GM11168 (cell line): ENCODE results near the gene HOXB6.

Experiments
- in situ Hi-C: fragments of 300-500 bp; cut with MboI; formaldehyde crosslinking; loops from one replicate; pipeline ENCODE4 v1.12.0; 2022; ENCODE audit warnings: low sequenced_read_pairs; ENCODE audit not compliant: unreplicated experiment

HOXB6 gene

DNA sequence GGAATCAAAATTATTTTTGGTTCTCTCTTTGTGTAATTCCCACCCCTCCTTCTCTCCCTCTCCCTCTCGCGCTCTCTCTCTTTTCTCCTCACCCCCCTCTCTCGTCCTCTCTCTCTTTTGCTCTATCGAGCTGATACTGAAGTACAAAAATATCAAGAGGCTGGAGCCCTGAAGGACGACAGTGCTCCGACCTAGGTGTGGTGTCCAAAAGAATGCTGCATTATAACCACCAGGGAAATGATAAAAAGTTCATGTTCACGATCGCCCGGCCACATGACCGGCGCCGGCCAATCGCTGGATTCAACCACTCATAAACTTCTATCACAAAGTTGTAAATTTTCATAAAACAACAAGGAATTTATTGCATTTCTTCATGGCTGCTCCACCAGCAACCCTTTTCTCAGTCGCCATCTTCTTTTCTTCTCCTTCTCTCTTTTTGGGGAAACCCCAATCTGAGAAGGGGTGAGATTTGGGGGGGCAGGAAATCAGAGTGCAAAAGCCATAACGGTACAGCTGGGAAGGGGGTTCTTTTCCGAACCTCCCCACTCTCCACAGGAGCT, at the start of gene HOXB6:
Gene HOXB6, minus strand, starts transcription at position 217 of the 560 bp plus-strand sequence. CDS start 6,836 bp downstream, outside the sequence.
- in situ Hi-C loops: no loop called here

DNA sequence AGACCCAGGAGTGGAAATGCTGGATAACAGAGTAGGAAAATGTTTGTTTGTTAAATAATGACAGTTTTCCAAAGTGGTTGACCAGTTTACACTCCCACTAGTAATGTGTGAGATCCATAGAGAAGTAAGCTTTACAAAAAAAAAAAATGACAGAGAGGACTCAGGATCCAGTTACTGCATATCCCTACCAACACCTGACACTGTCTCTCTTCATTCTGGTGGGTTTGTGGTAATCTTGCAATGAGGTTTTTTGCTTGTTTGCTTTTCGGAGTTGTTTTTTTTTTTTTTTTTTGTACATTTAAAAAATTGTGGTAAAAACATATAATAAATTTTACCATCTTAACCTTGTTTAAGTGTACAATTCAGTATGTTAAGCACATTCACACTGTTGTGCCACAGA, 45.0 kb upstream of the HOXB6 start:
- in situ Hi-C loops: no loop called here

DNA sequence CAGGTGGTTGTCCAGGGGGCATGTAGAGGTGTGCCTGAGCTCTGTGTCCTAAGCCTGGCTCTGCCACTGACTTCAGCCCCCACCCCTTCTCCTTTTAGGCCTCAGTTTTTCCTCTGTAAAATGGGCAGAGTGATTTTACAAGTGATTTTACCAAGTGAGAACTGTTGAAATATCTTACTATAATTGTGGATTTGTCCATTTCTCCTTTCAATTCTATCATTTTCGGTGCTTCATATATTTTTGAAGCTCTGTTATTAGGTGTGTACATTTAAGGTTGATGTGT, 43.1 kb upstream of the HOXB6 start:
- in situ Hi-C loops: no loop called here

DNA sequence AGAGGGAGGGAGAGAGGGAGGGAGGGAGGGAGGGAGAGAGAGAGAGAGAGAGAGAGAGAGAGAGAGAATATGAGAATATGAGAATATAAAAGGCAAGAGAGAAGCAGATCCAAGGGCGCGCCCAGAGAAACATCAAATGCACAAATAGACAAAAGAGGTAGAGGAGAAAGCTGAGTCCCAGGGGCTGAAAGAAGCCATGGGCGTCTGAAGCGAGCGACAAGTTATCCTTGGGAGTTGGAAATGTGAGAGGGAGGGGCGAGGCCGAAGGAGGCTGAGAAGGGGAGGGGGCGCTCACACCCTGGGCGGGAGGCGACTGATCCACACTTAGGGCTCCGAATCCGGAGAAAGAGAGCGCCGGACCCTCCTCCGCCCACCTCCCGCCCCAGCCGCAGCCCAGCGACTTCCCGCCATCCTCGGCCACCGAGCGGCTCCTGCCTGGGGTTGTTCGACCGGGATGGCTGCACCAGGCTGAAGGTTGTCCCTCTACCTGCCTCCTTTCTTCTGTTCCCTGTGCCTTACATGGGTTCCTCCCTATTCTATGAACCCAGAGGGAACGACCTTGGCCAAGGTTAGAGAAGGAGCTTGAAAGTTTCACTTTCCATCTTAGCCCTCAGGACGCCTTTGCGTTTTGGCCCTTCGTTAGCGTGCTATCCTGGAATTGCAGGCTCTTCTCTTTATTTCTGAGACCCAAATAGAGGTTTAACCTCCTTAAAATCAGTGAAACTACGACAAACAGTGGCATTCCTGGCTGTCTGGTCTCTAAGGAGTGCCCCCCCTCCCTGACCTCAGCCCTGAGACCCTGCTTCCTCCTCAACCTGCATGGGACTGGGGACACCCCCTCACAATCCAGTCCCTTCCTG, 42.5 kb upstream of the HOXB6 start:
- in situ Hi-C loops: no loop called here

DNA sequence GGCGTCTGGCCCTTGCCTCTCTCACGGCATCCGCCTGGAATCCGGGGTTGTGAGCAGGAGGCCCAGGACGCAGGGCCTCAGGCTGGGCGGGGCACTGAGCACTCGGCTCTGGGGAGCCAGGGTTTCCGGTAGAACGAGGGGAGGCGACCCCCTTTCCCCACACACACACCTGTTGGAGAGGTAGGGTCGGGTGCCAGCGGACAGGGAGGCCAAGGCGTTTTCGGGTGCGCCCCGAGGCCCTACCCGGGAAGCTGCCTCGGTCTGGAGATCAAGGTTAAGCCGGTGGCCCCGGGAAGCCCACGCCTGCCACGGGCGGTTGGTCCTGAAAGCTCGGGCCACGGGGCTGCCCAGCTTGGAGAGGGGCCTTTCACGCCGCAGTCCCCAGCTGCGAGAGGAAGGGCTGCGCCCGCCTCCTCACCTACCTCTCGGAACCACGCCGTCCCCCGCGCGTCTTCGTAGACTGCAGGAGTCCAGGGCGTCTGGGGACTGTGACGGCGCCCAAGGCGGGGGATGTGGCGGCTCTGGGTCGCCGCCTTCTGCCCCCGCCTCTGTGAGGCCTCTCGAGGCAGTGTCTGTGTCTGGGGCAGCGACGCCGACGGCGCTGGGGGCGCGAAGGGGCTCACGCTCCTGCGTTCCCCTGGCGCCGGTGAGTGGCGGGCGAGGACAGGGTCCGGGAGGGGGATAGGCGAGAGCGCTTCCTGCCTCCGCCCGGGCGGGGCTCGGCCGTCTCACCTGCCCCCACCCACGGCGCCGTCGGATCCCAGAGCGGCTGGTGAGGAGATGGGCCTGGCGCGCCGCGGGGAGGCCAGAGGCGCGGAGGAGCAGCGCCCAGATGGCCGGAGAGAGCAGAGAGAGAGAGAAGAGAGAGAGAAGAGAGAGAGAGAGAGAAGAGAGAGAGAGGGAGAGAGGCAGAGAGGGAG, 41.7 kb upstream of the HOXB6 start:
- in situ Hi-C loops: no loop called here

DNA sequence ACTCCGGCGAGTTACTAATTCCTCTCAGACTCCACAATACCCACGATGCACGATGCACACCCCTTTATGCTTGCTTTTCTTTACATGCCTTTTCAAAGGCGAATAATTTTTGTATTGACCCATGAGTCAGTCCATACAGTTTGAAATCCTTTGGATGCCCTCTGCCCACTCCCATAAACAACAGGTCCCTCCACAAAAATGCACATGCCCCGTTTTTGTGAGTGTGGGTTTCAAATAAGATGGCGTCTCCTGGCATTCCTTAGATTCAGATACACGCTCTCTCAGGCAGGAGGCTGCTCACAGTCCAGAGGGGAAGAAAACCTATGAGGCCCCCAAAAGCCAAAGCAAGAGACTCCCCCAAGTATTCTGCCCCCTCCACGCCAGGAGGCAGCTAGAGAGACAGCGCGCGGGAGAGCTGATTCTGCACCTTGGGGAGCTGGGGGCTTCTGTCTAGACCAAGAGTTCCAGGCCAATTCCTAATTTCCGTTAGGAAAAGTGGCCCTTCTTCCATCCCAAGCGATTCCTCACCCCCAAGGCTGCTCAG, 40.9 kb upstream of the HOXB6 start:
- in situ Hi-C loops: no loop called here

DNA sequence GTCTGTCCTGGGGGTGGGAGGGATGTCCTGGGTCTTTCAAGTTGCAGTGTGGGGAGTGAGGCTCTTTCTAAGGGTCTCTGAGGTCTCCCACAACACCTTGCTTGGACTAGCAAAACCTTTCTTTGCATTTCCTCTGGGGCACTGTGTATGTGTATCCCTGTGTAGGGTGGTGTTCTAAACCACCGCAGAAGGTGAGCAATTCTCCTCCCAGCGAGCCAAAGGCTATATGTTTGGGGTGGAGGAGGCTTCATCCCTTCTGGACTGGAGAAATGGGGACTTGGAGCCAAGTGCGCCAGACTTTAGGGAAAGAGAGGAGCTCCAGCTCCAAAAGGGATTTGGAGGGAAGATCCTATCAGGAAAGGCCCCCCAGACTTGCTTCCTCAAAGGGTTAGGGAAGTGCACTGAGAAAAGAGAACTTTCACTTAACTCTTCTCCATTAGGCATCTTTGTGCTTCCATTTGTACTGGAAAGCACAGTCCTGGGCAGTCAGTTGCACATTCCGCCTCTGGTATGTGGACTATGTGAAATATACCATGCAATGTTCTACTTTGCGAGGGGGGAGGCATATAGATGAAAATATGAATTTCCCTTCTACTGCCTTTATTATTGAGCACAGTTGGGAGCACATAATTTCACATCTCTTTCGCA, 40.2 kb upstream of the HOXB6 start:
- in situ Hi-C loops: no loop called here

DNA sequence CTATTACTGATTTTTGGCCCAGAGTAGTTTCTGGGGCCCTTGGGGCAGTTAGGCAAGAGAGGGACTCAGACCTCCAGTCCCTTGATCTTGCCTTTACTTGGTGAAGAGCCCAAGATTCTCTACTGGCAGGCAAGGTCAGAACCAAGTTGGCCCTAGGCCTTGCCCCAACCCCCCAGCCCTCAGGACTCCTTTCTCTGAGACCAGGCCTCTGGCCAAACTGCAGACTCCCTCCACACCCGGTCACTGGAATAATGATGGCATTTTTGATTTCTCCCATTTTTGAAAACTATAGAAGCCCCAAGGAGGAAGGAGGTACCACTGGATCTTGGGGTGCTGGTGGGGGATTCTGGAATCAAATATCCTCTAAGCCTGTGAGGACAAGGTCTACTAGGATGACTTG, 39.4 kb upstream of the HOXB6 start:
- in situ Hi-C loops: no loop called here

DNA sequence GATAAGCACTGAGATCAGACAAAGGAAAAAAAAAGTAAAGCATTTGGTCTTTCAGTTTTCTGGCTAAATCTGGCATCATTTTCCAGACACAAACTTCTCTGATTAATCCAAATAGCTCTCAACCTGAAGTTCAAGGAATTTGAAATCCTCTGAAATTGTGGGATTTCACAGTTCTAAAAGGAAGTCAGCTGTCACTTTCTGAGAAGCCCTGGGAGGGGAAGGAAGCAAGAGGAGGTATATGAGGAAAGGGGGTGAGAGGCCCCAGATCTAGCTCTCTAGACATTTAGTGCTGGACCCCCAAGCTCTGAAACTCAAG, 38.9 kb upstream of the HOXB6 start:
- in situ Hi-C loops: no loop called here

DNA sequence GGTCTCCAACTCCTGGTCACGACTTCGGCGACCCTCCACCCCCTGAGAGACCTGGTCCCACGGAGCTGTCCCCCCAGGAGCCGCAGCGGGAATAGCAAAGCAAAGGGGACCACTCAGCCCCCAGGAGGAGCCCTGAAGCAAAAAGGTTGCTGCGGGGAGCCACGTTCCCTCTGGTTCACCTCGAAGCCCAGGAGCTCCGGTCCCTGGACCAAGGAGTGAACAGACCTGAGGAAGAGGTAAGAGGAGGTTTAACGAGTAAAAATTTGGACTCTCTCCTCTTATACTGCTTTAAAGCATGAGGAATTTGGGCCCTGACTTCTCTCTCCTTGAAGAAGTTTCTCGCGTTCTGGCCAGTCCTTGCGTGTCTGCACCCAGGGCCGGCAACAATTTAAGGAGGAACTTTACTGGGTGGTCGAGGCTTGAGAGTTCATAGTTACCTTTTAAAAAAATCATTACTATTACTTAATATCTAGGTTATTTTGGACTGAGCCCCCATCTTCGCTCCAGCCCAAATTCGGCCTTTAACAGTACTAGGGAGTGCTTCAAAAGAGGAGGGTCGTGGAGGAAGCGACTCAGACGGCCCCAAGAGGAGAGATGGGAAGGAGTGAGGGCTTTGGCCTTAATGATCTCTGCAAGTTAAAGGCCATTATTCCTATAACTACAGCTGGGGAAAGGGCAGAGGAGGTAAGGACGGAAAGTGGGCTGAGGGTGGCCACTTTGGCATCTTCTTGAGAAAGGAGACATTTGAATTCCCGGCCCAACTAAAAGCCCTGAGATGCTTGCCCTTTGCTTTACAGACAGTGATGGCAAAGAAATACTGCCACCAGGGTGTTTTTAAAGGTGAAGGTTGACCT, 38.3 kb upstream of the HOXB6 start:
- in situ Hi-C loops: no loop called here

DNA sequence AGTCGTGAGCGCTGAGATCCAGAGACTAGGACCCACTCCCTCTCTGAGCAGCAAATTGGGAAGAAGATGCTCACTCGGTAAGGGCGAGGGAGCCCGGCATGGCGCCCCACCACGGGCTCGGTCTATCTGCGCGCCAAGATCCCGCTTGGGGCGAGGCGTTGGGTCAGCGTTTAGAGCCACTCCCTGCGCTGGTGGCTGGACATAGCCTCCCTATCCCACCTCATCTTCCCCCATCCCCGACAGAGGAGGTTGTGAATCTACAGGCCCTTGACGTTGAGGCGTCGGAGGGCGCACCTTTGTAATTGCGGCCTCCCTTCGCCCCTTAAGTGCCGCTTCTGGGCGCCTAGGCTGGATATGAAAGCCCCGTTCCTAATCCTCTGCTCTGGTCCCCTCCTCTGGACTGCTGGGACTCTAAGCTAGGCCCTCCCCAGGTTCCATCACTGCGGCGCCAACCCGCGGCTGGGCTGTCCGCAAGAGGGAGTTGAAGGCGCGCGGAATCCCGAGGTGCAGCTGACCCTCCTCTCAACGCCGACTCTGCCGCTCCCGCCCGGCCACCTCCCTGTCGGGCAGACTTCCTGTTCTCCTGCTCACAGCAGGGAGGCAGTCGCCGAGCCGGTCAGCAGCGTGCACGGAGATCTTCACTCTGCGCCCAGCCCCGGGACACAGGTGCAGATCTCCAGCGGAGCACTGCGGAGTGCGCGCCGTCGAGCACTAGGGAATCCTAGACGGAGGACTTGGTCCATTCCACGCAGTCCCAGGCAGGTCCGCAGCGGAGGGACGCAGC, 37.5 kb upstream of the HOXB6 start:
- in situ Hi-C loops: no loop called here

DNA sequence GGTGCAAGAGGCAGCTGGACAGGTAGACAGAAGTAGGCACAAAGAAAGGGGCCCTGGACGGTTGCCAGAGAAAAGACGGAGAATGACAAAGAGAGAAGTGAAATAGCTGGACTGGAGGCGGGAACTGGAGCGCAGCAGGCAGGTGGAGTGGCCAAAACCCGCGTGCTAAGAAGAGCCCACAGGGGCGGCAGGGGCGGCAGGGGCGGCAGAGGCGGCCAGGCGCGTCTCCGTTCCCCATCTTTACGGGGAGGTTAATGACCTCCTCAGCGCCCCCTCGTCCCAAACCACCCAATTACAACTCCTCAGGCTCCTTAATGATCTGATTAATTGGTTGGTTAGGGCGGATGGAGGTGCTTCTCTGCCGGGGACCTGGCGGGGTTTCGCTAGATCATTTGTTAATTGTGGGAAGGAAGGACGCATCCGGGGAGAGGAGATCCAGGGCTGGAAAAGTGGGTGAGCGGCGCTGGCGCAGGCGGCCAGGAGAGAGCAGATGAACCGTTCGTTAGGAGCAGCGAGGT, 36.8 kb upstream of the HOXB6 start:
- in situ Hi-C loops: no loop called here

DNA sequence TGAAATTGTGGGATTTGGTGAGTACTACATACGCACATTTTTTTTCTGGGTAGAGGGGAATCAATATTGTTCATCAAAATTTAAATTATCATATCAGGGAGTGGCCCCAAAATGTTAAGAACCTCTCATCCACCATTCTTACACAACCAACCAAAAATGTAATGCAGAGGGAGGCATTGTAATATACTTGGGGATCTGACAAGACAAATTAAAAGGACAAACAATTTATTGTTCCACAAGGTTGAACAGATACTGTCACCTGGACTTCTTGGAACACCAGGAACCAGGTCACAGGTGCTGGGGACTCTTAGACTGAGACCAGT, 36.0 kb upstream of the HOXB6 start:
- in situ Hi-C loops: no loop called here

DNA sequence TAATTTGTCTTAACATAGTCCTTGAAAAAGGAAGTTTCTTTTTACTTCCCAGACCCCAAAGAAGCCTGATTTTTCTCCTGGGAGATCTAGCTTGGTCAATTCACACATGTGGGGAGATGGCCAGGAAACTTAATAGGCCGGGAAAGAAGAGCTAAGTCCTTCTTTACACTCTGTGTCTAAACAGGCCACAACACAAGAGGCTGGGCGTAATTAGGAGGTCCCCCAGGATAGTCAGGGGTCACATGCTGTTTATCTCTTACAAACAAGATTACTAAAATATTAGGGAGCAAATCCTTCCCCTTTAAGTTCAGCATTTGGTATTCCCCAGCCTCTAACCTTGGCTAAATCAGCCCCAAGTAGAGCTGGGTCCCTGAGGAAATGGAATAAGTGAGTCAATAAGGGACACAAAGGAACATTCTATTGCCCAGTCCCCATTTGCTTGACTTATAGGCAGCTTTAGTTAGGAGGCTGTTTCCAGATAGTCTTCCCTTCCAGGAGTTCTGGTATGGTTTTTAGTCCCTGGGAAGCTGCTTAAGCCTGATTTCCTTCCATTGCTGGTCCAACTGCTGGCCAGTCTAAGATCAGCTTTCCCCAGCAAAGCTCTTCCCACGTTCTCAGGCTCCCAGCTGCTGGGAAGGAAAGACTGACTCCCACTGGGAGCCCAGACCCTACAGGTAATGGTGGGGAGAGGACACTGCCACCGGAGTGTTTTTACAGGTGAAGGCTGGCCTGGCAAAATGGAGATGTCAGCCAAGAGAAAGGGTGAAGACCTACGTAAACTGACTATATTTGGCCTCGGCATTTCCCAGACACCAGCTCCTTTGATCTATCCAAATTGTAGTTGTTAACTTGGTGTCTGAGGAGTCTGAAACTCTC, 35.4 kb upstream of the HOXB6 start:
- in situ Hi-C loops: no loop called here

DNA sequence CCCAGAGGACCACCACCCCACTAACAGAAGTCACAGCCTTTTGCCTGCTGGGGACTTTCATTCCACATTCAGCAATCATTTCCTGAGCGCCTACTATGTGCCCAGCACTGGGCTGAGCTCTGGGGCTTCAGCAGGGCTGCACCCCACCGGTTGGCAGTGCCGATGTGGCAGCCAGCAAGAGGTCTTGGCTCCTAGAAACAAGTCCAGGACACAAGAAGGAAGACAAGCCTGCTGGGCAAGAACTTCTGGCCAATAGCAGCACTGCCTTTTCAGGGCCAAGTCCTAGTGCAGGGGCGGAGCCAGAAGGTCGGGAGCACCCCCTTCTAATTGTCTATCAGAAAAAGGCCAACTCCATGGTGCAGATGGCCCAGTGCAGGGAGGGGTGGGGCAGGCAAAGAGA, 34.4 kb upstream of the HOXB6 start:
- in situ Hi-C loops: no loop called here

DNA sequence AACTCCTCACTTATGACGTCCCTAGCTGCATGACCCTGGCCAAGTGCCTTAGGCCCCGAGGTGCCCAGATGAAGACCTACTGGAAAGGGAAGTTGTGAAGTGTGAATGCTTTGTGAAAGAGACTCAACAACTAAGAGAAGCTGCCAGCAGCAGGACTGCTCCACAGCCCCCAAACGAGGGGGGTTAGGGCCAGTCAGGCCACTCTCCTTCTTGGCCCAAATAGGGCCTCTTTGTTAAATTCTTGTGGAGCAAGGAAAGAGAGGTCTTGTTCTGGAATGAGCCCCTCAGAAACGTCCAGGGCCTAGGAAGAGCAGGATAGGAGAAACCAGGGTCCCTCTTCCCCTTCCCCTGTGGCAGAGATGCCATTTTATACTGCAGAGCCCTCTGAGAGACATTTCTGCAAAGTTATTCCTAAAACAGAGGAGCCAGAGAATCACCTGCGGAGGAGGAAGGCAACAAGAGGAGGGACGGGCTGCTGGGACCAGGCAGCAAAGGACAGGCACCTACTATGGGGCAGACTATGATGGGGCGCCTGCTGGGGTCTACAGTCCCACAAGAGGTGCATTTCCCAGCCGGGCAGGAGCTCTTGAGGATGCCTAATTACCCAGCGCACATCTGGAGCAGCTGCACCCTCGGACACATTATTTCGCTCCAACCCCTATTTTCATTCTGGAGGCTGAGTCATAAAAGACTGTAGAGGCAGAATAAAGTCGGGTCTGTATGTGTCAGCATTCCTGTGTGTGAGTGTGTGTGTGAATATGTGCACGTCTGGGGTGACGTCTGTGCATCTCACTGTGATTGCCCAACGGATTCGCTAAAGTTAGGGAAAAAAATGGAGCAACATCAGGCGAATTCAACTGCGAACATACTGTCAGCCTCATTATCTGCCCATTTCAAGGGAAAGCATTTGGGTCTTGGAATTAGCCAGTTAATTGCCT, 32.8 kb upstream of the HOXB6 start:
- in situ Hi-C loops: no loop called here
